H9 (cell line): ENCODE data around the gene ZNF135. TPM values are rescaled to one million over a fixed set of nuclear protein-coding genes. Genes with fewer than 3 reads are reported as not detected.

ENCODE experiments used
- DNase-seq: peaks from one replicate; pipeline ENCODE4 v3.0.0-alpha.2; 2017
- H2AFZ ChIP-seq: one replicate; pipeline ENCODE4 v1.6.1; 2013; ENCODE audit warnings: mild to moderate bottlenecking, low read length, control low read depth, moderate library complexity
- H2AK5ac ChIP-seq: 2 replicates; pipeline ENCODE4 v1.6.1; 2013; ENCODE audit warnings: low read length, control low read depth, mixed read lengths; ENCODE audit not compliant: insufficient read length
- H2BK120ac ChIP-seq: one replicate; pipeline ENCODE4 v1.6.1; 2013; ENCODE audit warnings: low read depth, mild to moderate bottlenecking, low read length, control low read depth, inconsistent platforms; ENCODE audit not compliant: poor library complexity, severe bottlenecking
- H2BK12ac ChIP-seq: 2 replicates; pipeline ENCODE4 v1.6.1; 2013; ENCODE audit warnings: low read length, control low read depth, mixed read lengths, low read depth; ENCODE audit not compliant: insufficient read length
- H2BK15ac ChIP-seq: 2 replicates; pipeline ENCODE4 v1.6.1; 2013; ENCODE audit warnings: low read depth, low read length, control low read depth
- H2BK20ac ChIP-seq: one replicate; pipeline ENCODE4 v1.6.1; 2013; ENCODE audit warnings: low read depth, mild to moderate bottlenecking, low read length, control low read depth, inconsistent platforms; ENCODE audit not compliant: poor library complexity, severe bottlenecking
- H2BK5ac ChIP-seq: 2 replicates; pipeline ENCODE4 v1.6.1; 2013; ENCODE audit warnings: low read length, control low read depth, mixed read lengths; ENCODE audit not compliant: insufficient read length
- H3K14ac ChIP-seq: 2 replicates; pipeline ENCODE4 v1.6.1; 2013; ENCODE audit warnings: low read length, control low read depth; ENCODE audit not compliant: insufficient read depth
- H3K18ac ChIP-seq: 2 replicates; pipeline ENCODE4 v1.6.1; 2013; ENCODE audit warnings: low read depth, mild to moderate bottlenecking, mixed read lengths, low read length, control low read depth; ENCODE audit not compliant: insufficient read length
- H3K23ac ChIP-seq: 2 replicates; pipeline ENCODE4 v1.6.1; 2013; ENCODE audit warnings: low read length, control low read depth, mixed read lengths, low read depth; ENCODE audit not compliant: insufficient read length
- H3K23me2 ChIP-seq: 2 replicates; pipeline ENCODE4 v1.6.1; 2013; ENCODE audit warnings: low read depth, mild to moderate bottlenecking, mixed read lengths, low read length, control low read depth; ENCODE audit not compliant: insufficient read length, poor library complexity, severe bottlenecking
- H3K27ac ChIP-seq: 2 replicates; pipeline ENCODE4 v1.5.1; 2013; ENCODE audit warnings: low read length, control low read depth, mixed read lengths, low read depth; ENCODE audit not compliant: insufficient read length
- H3K27me3 ChIP-seq: 2 replicates; pipeline ENCODE4 v1.6.1; 2013; ENCODE audit warnings: low read length, control low read depth, inconsistent platforms; ENCODE audit not compliant: insufficient read depth
- H3K4ac ChIP-seq: 2 replicates; pipeline ENCODE4 v1.6.1; 2013; ENCODE audit warnings: low read depth, mild to moderate bottlenecking, control low read depth, inconsistent platforms, low read length, moderate library complexity
- H3K4me1 ChIP-seq: 2 replicates; pipeline ENCODE4 v1.6.1; 2013; ENCODE audit warnings: low read length, control low read depth, inconsistent platforms; ENCODE audit not compliant: insufficient read depth
- H3K4me2 ChIP-seq: 2 replicates; pipeline ENCODE4 v1.6.1; 2013; ENCODE audit warnings: low read length, control low read depth, mixed read lengths; ENCODE audit not compliant: insufficient read length, insufficient read depth
- H3K56ac ChIP-seq: 2 replicates; pipeline ENCODE4 v1.6.1; 2013; ENCODE audit warnings: low read depth, mild to moderate bottlenecking, mixed read lengths, low read length, control low read depth; ENCODE audit not compliant: insufficient read length
- H3K79me1 ChIP-seq: 2 replicates; pipeline ENCODE4 v1.6.1; 2013; ENCODE audit warnings: low read depth, mild to moderate bottlenecking, moderate library complexity, low read length, control low read depth, inconsistent platforms; ENCODE audit not compliant: insufficient read depth, poor library complexity, severe bottlenecking
- H3K79me2 ChIP-seq: 2 replicates; pipeline ENCODE4 v1.6.1; 2013; ENCODE audit warnings: low read length, control low read depth, inconsistent platforms; ENCODE audit not compliant: insufficient read depth
- H3K9ac ChIP-seq: 2 replicates; pipeline ENCODE4 v1.6.1; 2013; ENCODE audit warnings: low read length, control low read depth, mixed read lengths; ENCODE audit not compliant: insufficient read length; ENCODE audit errors: extremely low read depth
- H3K9me3 ChIP-seq: one replicate; pipeline ENCODE4 v1.6.1; 2013; ENCODE audit warnings: low read depth, low read length, inconsistent platforms; ENCODE audit not compliant: control insufficient read depth
- H3T11ph ChIP-seq: one replicate; pipeline ENCODE4 v1.6.1; 2013; ENCODE audit warnings: mild to moderate bottlenecking, low read length, control low read depth, inconsistent platforms
- H4K20me1 ChIP-seq: one replicate; pipeline ENCODE4 v1.6.1; 2013; ENCODE audit not compliant: control insufficient read depth, insufficient read length, insufficient read depth
- H4K5ac ChIP-seq: 2 replicates; pipeline ENCODE4 v1.6.1; 2013; ENCODE audit warnings: low read depth, mild to moderate bottlenecking, mixed read lengths, low read length, control low read depth; ENCODE audit not compliant: insufficient read length
- H4K8ac ChIP-seq: replicated peaks from 2 replicates; pipeline ENCODE4 v1.6.1; 2013; ENCODE audit warnings: low read length, control low read depth, mixed read lengths, low read depth; ENCODE audit not compliant: insufficient read length
- H4K91ac ChIP-seq: 2 replicates; pipeline ENCODE4 v1.6.1; 2013; ENCODE audit warnings: low read depth, mild to moderate bottlenecking, moderate library complexity, mixed read lengths, low read length, control low read depth; ENCODE audit not compliant: insufficient read length
- H3K27ac Mint-ChIP-seq, 3 experiments: 2 replicates in 2 of 3; 3 replicates in 1 of 3; pipeline ENCODE4 v1.8.0; 2020 to 2021; ENCODE audit warnings: mixed read lengths in 3 of 3, mild to moderate bottlenecking in 1 of 3, moderate library complexity in 1 of 3
- H3K27me3 Mint-ChIP-seq: 2 replicates; pipeline ENCODE4 v1.8.0; 2021; ENCODE audit warnings: low read depth, mild to moderate bottlenecking, moderate library complexity, mixed read lengths
- H3K36me3 Mint-ChIP-seq, 3 experiments: 2 replicates in 2 of 3; 3 replicates in 1 of 3; pipeline ENCODE4 v1.8.0; 2020 to 2021; ENCODE audit warnings: low read depth in 3 of 3, mixed read lengths in 3 of 3; ENCODE audit not compliant: insufficient read depth in 1 of 3
- H3K4me1 Mint-ChIP-seq, 2 experiments: 2 replicates each; pipeline ENCODE4 v1.8.0; 2020; ENCODE audit warnings: mixed read lengths in 2 of 2
- H3K4me3 Mint-ChIP-seq, 2 experiments: 2 replicates in 1 of 2; 3 replicates in 1 of 2; pipeline ENCODE4 v1.8.0; 2020 to 2021; ENCODE audit warnings: mild to moderate bottlenecking in 2 of 2, mixed read lengths in 2 of 2, moderate library complexity in 1 of 2
- H3K9me3 Mint-ChIP-seq, 2 experiments: 2 replicates in 1 of 2; 3 replicates in 1 of 2; pipeline ENCODE4 v1.8.0; 2020; ENCODE audit warnings: mild to moderate bottlenecking in 2 of 2, mixed read lengths in 2 of 2, moderate library complexity in 1 of 2
- WGBS: extraction: QIAGEN DNeasy Blood & Tissue Kit; methylation state at CpG from one replicate; pipeline ENCODE4 v1.1.7; 2013; ENCODE audit warnings: missing lambda C conversion rate, low lambda C conversion rate, mixed read lengths; ENCODE audit not compliant: insufficient read length; ENCODE audit errors: extremely low coverage; 5-methylcytosine and 5-hydroxymethylcytosine counted together
- total RNA-seq: library from RNA; stranded (reverse); gene quantifications from 2 replicates; pipeline ENCODE4 v1.2.1, GENCODE V29; 2021
- TF ChIP-seq, protein P1 (sequence below): fragments of 200-600 bp; sonication (generic); conservative IDR thresholded peaks from 3 replicates; pipeline ENCODE4 v1.8.0; 2021; ENCODE audit warnings: antibody characterized with exemption, mild to moderate bottlenecking

Gene ZNF135
- total RNA-seq, 1 experiment from 2014 or later, result 4.7 TPM

DNA sequence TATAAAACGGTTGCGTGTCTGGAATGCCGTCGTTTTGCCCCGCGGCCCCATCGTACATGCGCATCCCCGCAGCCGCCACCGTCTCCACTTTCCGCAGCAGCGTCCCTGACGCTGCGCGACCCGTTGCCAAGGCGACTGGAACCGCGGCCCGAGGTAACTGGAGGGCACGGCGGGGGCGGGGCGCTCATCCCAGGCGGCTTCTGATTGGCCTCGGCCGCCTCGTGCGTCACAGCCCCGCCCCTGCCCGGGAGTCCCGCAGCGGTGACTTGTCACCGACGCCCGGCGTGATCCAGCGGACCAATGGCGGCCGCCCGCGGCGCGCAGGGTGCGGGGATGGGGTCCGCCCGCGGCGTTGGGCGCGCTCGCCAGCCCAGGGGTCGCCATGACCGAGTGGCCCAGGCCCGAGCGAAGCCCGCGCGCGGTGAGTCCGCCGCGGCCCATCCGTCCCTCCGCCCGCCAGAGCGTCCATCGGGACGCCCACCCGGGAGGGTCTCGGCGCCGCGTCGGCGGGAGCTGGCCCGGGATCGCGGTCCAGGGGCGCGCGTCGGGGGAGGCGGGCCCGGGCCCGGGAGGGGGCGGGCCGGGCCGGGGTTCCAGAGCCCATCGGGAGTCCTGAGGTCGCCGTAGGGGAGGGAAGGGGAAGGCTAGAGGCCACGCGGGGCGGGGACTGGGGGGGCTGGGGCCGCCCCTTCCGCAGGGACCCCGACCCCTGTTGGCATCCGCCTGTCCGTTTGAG lies 25.2 kb upstream of the ZNF135 start, which contains the start of gene ZSCAN1:
ZSCAN1 (plus strand) TSS at position 285 of the 736 bp plus-strand sequence. CDS start 3,812 bp downstream, outside the sequence.
- no CpG with 5 or more reads among the region's 101 CpGs for WGBS
- H3K4me1 ChIP-seq, result no peaks in the 10 kb centered on the region
- no peak within 1 kb of the TSS for H3K4ac ChIP-seq
- no peak within 1 kb of the TSS for H2BK120ac ChIP-seq
- DNase-seq, result peak; percentile 95
- no peak within 1 kb of the TSS for H3K14ac ChIP-seq
- no peaks in the 10 kb centered on the region for H3K27me3 ChIP-seq
- H2BK15ac ChIP-seq, result no peak within 1 kb of the TSS; the same call in 1 of the 2 replicates
- H2BK5ac ChIP-seq, result no peak within 1 kb of the TSS
- TF ChIP-seq, protein P1, sequence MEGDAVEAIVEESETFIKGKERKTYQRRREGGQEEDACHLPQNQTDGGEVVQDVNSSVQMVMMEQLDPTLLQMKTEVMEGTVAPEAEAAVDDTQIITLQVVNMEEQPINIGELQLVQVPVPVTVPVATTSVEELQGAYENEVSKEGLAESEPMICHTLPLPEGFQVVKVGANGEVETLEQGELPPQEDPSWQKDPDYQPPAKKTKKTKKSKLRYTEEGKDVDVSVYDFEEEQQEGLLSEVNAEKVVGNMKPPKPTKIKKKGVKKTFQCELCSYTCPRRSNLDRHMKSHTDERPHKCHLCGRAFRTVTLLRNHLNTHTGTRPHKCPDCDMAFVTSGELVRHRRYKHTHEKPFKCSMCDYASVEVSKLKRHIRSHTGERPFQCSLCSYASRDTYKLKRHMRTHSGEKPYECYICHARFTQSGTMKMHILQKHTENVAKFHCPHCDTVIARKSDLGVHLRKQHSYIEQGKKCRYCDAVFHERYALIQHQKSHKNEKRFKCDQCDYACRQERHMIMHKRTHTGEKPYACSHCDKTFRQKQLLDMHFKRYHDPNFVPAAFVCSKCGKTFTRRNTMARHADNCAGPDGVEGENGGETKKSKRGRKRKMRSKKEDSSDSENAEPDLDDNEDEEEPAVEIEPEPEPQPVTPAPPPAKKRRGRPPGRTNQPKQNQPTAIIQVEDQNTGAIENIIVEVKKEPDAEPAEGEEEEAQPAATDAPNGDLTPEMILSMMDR, result no peak
- H2AK5ac ChIP-seq, result no peak within 1 kb of the TSS
- H3K27ac ChIP-seq, result no peak within 1 kb of the TSS
- no peak within 1 kb of the TSS for H2BK12ac ChIP-seq
- H3K4me2 ChIP-seq, result peak within 1 kb of the TSS; percentile 9
- peak within 1 kb of the TSS; percentile 9 for H3K9ac ChIP-seq
- no peak within 1 kb of the TSS for H3K56ac ChIP-seq
- Mint-ChIP-seq H3K9me3 (peaks cover 34 to 66% of the 10 kb centered on the region in 2 experiments), H3K4me3 (peak within 1 kb of the TSS; percentile 69 to 78), H3K36me3 (peaks cover 6 to 15% (median 10%) of the 10 kb centered on the region in 3 experiments; a peak in 6 of 7 replicates), H3K27ac (peak within 1 kb of the TSS in 1 of 3 experiments; percentile 69; a peak in 3 of 7 replicates), H3K27me3 (peaks cover 23% of the 10 kb centered on the region), H3K4me1 (peaks cover 8 to 18% of the 10 kb centered on the region in 2 experiments)
- H4K8ac ChIP-seq, result no peak within 1 kb of the TSS
- no peaks in the 10 kb centered on the region for H3K79me2 ChIP-seq
- H4K20me1 ChIP-seq, result no peaks in the 10 kb centered on the region
- H4K91ac ChIP-seq, result no peak within 1 kb of the TSS
- H3K23me2 ChIP-seq, result no peaks in the 10 kb centered on the region
- H4K5ac ChIP-seq, result no peak within 1 kb of the TSS
- no peaks in the 10 kb centered on the region for H3K9me3 ChIP-seq
- no peaks in the 10 kb centered on the region for H3K79me1 ChIP-seq
- no peak within 1 kb of the TSS for H2BK20ac ChIP-seq
- no peak within 1 kb of the TSS for H2AFZ ChIP-seq
- no peak within 1 kb of the TSS for H3T11ph ChIP-seq
- H3K23ac ChIP-seq, result no peak within 1 kb of the TSS
- peak within 1 kb of the TSS; percentile 85 for H3K18ac ChIP-seq
